Esophagus squamous epithelium (tissue), 4 donors: ENCODE data around the gene FOXJ3.

Source experiments
- POLR2A ChIP-seq, 4 donors: fragments of 450-650 bp; IDR thresholded peaks; one replicate each; pipeline ENCODE4 v1.6.1; 2017; ENCODE audit warnings: antibody characterized with exemption in 4 of 4, mild to moderate bottlenecking in 4 of 4, moderate library complexity in 3 of 4
- TF ChIP-seq, protein P1 (sequence below), 6 experiments: fragments of 450-650 bp in 4 of 6; fragments of 200-600 bp in 2 of 6; sonication (generic) in 2 of 6; IDR thresholded peaks; one replicate each; pipeline ENCODE4 v1.5.1; 2016 to 2019; ENCODE audit warnings: antibody characterized with exemption in 6 of 6, mild to moderate bottlenecking in 4 of 6, moderate library complexity in 4 of 6

DNA sequence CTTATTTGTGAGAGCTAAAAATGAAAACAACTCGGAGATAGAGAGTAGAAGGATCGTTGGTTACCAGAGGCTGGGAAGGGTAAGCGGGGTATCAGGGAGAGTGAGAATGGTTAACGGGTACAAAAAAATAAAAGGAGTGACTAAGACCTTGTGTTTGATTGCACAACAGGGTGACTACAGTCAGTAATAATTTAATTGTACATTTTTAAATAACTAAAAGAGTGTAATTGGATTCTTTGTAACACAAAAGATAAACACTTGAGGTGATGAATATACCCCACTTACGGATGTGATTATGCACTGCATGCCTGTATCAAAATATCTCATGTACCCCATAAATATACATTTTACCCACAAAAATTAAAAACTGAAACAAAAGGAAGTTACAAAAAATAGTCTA is 29.4 kb downstream of the FOXJ3 start:
- no peak for TF ChIP-seq POLR2A (IDR thresholded peaks at IDR 0.05)
- TF ChIP-seq, protein P1, sequence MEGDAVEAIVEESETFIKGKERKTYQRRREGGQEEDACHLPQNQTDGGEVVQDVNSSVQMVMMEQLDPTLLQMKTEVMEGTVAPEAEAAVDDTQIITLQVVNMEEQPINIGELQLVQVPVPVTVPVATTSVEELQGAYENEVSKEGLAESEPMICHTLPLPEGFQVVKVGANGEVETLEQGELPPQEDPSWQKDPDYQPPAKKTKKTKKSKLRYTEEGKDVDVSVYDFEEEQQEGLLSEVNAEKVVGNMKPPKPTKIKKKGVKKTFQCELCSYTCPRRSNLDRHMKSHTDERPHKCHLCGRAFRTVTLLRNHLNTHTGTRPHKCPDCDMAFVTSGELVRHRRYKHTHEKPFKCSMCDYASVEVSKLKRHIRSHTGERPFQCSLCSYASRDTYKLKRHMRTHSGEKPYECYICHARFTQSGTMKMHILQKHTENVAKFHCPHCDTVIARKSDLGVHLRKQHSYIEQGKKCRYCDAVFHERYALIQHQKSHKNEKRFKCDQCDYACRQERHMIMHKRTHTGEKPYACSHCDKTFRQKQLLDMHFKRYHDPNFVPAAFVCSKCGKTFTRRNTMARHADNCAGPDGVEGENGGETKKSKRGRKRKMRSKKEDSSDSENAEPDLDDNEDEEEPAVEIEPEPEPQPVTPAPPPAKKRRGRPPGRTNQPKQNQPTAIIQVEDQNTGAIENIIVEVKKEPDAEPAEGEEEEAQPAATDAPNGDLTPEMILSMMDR (IDR thresholded peaks at IDR 0.05), result no peak
